OCI-LY1 (cell line): ENCODE results near the gene MAPKAPK3.

Experiments
- H2AFZ ChIP-seq: fragments of 200-600 bp; sonication (generic), shearing (Covaris generic); 2 replicates; pipeline ENCODE4 v1.6.0; 2014; ENCODE audit warnings: antibody characterized with exemption, mild to moderate bottlenecking, low read length
- H3F3A ChIP-seq: fragments of 200-600 bp; sonication (generic), shearing (Covaris generic); 2 replicates; pipeline ENCODE4 v1.6.0; 2014; ENCODE audit warnings: mild to moderate bottlenecking, antibody characterized with exemption, low read length, moderate library complexity; ENCODE audit not compliant: insufficient read depth
- H3K27ac ChIP-seq: fragments of 200-600 bp; sonication (generic); 2 replicates; pipeline ENCODE4 v1.5.1; 2014; ENCODE audit warnings: low read length, mixed run types, mild to moderate bottlenecking, low read depth; ENCODE audit not compliant: poor library complexity, severe bottlenecking
- H3K27me3 ChIP-seq: fragments of 200-600 bp; sonication (generic); 2 replicates; pipeline ENCODE4 v1.6.0; 2014; ENCODE audit warnings: antibody characterized with exemption, mild to moderate bottlenecking, low read length, moderate library complexity; ENCODE audit not compliant: insufficient read depth
- H3K36me3 ChIP-seq: fragments of 200-600 bp; sonication (generic); 2 replicates; pipeline ENCODE4 v1.6.1; 2014; ENCODE audit warnings: mild to moderate bottlenecking, antibody characterized with exemption, low read length, moderate library complexity, mixed read lengths; ENCODE audit not compliant: insufficient read depth
- H3K4me1 ChIP-seq: fragments of 200-600 bp; sonication (generic); 2 replicates; pipeline ENCODE4 v1.5.1; 2014; ENCODE audit warnings: mild to moderate bottlenecking, low read length, moderate library complexity; ENCODE audit not compliant: insufficient read depth, severe bottlenecking
- H3K4me2 ChIP-seq: fragments of 200-600 bp; sonication (generic), shearing (Covaris generic); 2 replicates; pipeline ENCODE4 v1.6.1; 2014; ENCODE audit warnings: low read length
- H3K4me3 ChIP-seq: fragments of 200-600 bp; sonication (generic); 2 replicates; pipeline ENCODE4 v1.5.1; 2014; ENCODE audit warnings: low read length, low read depth, mild to moderate bottlenecking, mixed read lengths; ENCODE audit not compliant: poor library complexity, severe bottlenecking
- H3K79me2 ChIP-seq: fragments of 200-600 bp; shearing (Covaris generic); 2 replicates; pipeline ENCODE4 v1.6.1; 2016; ENCODE audit warnings: mixed run types, low read length, mixed read lengths; ENCODE audit not compliant: insufficient read depth
- H3K9ac ChIP-seq: fragments of 200-600 bp; sonication (generic), shearing (Covaris generic); 2 replicates; pipeline ENCODE4 v1.6.1; 2014; ENCODE audit warnings: mild to moderate bottlenecking, low read length, mixed read lengths
- H3K9me2 ChIP-seq: fragments of 200-600 bp; sonication (generic), shearing (Covaris generic); 2 replicates; pipeline ENCODE4 v1.6.1; 2014; ENCODE audit warnings: low read depth, mild to moderate bottlenecking, low read length, mixed read lengths
- H3K9me3 ChIP-seq: fragments of 200-600 bp; shearing (Covaris generic); 2 replicates; pipeline ENCODE4 v1.6.1; 2014; ENCODE audit warnings: low read length, mixed read lengths
- H4K20me1 ChIP-seq: fragments of 200-600 bp; sonication (generic), shearing (Covaris generic); 2 replicates; pipeline ENCODE4 v1.6.0; 2016; ENCODE audit warnings: mild to moderate bottlenecking, low read length; ENCODE audit not compliant: insufficient read depth
- EZH2 ChIP-seq: fragments of 200-600 bp; sonication (generic), shearing (Covaris generic); IDR thresholded peaks from 2 replicates; pipeline ENCODE4 v1.8.0; 2017; ENCODE audit warnings: borderline replicate concordance, mixed run types, mild to moderate bottlenecking, antibody characterized with exemption, low read length, moderate library complexity, mixed read lengths
- TF ChIP-seq, protein P1 (sequence below): fragments of 200-600 bp; sonication (generic), shearing (Covaris generic); IDR thresholded peaks from 2 replicates; pipeline ENCODE4 v1.5.1; 2017; ENCODE audit warnings: mild to moderate bottlenecking, antibody characterized with exemption, low read length, moderate library complexity, mixed read lengths

MAPKAPK3 gene

DNA sequence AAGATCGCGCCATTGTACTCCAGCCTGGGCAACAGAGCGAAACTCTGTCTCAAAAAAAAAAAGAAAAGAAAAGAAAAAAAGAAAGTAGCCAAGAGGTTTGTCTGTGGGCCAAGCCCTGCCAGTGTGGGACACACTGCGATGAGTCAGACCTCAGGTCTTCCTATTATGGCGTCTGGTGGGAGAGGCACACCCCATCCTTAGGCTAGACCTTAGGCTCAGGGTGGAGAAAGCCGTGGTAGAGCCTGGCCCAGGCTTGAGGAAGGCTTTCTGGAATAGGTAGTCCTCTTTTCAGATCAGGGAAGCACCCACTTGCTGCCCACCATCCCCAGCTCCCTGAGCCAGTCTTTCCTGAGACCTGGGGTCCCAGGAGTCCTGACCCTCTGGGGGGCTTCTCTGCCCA is 41.6 kb upstream of the MAPKAPK3 start:
- Histone ChIP-seq H3K4me2 (no peak overlapping the region), H4K20me1 (no peaks in the 10 kb centered on the region), H3K4me3 (no peak overlapping the region), H3K27me3 (no peaks in the 10 kb centered on the region), H3K36me3 (no peaks in the 10 kb centered on the region), H3F3A (no peaks in the 10 kb centered on the region), H3K79me2 (no peaks in the 10 kb centered on the region), H3K9me3 (no peaks in the 10 kb centered on the region), H3K9me2 (no peaks in the 10 kb centered on the region), H3K9ac (no peak overlapping the region), H3K27ac (no peak overlapping the region), H3K4me1 (peaks cover 2% of the 10 kb centered on the region), H2AFZ (no peak overlapping the region)
- TF ChIP-seq, protein P1, sequence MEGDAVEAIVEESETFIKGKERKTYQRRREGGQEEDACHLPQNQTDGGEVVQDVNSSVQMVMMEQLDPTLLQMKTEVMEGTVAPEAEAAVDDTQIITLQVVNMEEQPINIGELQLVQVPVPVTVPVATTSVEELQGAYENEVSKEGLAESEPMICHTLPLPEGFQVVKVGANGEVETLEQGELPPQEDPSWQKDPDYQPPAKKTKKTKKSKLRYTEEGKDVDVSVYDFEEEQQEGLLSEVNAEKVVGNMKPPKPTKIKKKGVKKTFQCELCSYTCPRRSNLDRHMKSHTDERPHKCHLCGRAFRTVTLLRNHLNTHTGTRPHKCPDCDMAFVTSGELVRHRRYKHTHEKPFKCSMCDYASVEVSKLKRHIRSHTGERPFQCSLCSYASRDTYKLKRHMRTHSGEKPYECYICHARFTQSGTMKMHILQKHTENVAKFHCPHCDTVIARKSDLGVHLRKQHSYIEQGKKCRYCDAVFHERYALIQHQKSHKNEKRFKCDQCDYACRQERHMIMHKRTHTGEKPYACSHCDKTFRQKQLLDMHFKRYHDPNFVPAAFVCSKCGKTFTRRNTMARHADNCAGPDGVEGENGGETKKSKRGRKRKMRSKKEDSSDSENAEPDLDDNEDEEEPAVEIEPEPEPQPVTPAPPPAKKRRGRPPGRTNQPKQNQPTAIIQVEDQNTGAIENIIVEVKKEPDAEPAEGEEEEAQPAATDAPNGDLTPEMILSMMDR: no peak
- no peak for TF ChIP-seq EZH2

DNA sequence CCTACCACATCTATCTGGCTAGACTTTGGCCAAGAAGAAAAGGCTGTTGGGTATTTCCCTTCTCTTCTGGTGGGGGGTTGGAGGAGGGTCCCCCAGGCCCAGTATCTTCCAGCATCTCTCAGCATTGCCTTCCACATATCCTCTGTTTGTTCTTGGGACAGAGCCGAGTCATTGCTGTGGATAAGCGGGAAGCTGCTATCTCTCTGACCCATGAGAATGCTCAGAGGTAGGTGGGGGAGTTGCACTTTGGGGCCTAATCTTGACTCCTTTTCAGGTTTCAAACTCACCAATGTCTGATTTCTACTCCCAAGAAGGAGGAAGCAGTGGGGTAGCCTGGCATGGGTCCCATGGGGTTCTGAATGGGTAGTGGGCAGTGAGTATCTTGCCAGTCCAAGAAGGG is 39.6 kb upstream of the MAPKAPK3 start:
- H3K4me2 ChIP-seq: no peak overlapping the region
- no peak overlapping the region for H3K27ac ChIP-seq
- H3K36me3 ChIP-seq: no peaks in the 10 kb centered on the region
- H2AFZ ChIP-seq: no peak overlapping the region
- H4K20me1 ChIP-seq: no peaks in the 10 kb centered on the region
- H3K27me3 ChIP-seq: no peaks in the 10 kb centered on the region
- H3K4me3 ChIP-seq: no peak overlapping the region
- no peaks in the 10 kb centered on the region for H3K4me1 ChIP-seq
- TF ChIP-seq, protein P1: no peak
- no peak for TF ChIP-seq EZH2
- no peaks in the 10 kb centered on the region for H3F3A ChIP-seq
- H3K9ac ChIP-seq: no peak overlapping the region
- no peaks in the 10 kb centered on the region for H3K9me3 ChIP-seq
- H3K9me2 ChIP-seq: no peaks in the 10 kb centered on the region
- H3K79me2 ChIP-seq: no peaks in the 10 kb centered on the region

DNA sequence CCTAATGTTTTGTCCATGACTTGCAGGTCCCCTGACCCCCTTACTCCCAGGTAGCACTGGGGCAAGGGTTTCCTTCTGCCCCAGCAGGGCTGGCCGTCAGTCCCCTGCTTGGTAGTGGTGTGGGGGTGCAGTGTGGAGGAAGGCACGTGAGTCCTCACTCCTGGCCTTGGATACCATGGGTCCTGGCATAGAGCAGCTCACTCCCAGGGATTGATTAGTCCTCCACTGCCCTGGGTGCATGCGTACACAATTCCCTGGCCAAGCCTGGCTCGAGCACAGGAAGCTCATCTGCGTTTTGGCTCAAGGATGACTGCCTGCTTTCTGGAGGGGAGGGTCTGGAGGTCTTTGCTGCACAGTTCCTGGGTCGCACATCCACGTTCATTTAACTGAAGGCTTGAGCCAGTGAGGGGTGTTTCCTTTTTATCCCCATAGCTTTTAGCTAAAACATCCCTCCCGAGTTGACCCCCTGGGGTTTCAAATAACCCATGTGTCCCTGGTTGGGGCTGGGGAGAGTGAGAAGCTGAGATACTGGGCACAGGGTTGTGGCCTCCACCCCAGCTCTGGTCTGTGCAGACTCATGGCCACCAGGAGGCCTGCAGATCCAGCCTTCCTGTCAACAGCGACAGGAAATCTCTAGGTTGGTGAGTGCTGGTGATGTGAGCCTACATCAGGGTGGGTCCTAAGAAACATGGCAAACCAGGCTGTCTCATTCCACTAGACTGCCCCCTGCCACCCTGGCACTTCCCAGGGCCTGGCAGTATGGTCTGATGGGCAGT is 36.1 kb upstream of the MAPKAPK3 start:
- Histone ChIP-seq H3K27ac (no peak overlapping the region), H3K4me2 (no peak overlapping the region), H2AFZ (no peak overlapping the region)

More for the DNA sequence above, 36.1 kb upstream of the MAPKAPK3 start:
- Histone ChIP-seq H3K9me3 (no peaks in the 10 kb centered on the region), H3K9me2 (no peaks in the 10 kb centered on the region), H3K4me3 (no peak overlapping the region), H3K9ac (no peak overlapping the region), H3K4me1 (no peaks in the 10 kb centered on the region), H3K36me3 (no peaks in the 10 kb centered on the region), H4K20me1 (no peaks in the 10 kb centered on the region), H3K27me3 (no peaks in the 10 kb centered on the region), H3K79me2 (no peaks in the 10 kb centered on the region), H3F3A (no peaks in the 10 kb centered on the region)
- TF ChIP-seq EZH2: no peak
- TF ChIP-seq, protein P1: no peak
